Spleen (tissue), 11 donors: Measurements from ENCODE around the gene SCO1. TPM values are rescaled to one million over a fixed set of nuclear protein-coding genes. Genes with fewer than 3 reads are reported as not detected.

Experiments used
- DNase-seq: peaks from one replicate; pipeline ENCODE4 v3.0.0-alpha.2; 2020
- H3K27ac ChIP-seq, 8 donors: fragments of 200-600 bp; sonication (generic) in 7 of 8; 1 replicate in 4 of 8; 2 replicates in 4 of 8; pipeline versions ENCODE4 v1.5.0 to v1.8.0; 2016 to 2021; ENCODE audit warnings: inconsistent platforms in 4 of 8, mild to moderate bottlenecking in 4 of 8, moderate library complexity in 1 of 8
- H3K27me3 ChIP-seq, 7 donors: fragments of 200-600 bp; sonication (generic) in 6 of 7; replicated peaks in 1 of 7; 1 replicate in 4 of 7; 2 replicates in 3 of 7; pipeline versions ENCODE4 v1.5.0 to v1.8.0; 2016 to 2021; ENCODE audit warnings: inconsistent platforms in 3 of 7, mild to moderate bottlenecking in 1 of 7
- H3K36me3 ChIP-seq, 6 donors: fragments of 200-600 bp; sonication (generic) in 5 of 6; 1 replicate in 4 of 6; 2 replicates in 2 of 6; pipeline versions ENCODE4 v1.5.0 to v1.8.0; 2016 to 2021; ENCODE audit warnings: inconsistent platforms in 2 of 6
- H3K4me1 ChIP-seq, 6 donors: fragments of 200-600 bp; sonication (generic) in 5 of 6; 1 replicate in 3 of 6; 2 replicates in 3 of 6; pipeline versions ENCODE4 v1.5.0 to v1.8.0; 2016 to 2021; ENCODE audit warnings: inconsistent platforms in 3 of 6
- H3K4me3 ChIP-seq, 8 donors: fragments of 200-600 bp; sonication (generic) in 7 of 8; 1 replicate in 4 of 8; 2 replicates in 4 of 8; pipeline versions ENCODE4 v1.5.0 to v1.8.0; 2016 to 2021; ENCODE audit warnings: inconsistent platforms in 4 of 8, mild to moderate bottlenecking in 4 of 8, moderate library complexity in 2 of 8
- H3K9me3 ChIP-seq, 8 donors: fragments of 200-600 bp; sonication (generic) in 7 of 8; 1 replicate in 4 of 8; 2 replicates in 4 of 8; pipeline versions ENCODE4 v1.5.0 to v1.8.0; 2016 to 2021; ENCODE audit warnings: inconsistent platforms in 4 of 8
- POLR2A ChIP-seq, 3 donors: fragments of 450-650 bp; IDR thresholded peaks; one replicate each; pipeline ENCODE4 v1.5.1; 2017; ENCODE audit warnings: antibody characterized with exemption in 3 of 3, mild to moderate bottlenecking in 1 of 3
- POLR2AphosphoS5 ChIP-seq, 3 donors: sonication (generic); formaldehyde crosslinking; IDR thresholded peaks; one replicate each; pipeline ENCODE4 v1.5.1; 2017; ENCODE audit warnings: antibody characterized with exemption in 3 of 3
- WGBS, 5 donors: extraction: QIAGEN DNeasy Blood & Tissue Kit in 3 of 5; methylation state at CpG; one replicate each; pipeline versions ENCODE4 v1.1.5 to v1.1.7; 2013 to 2018; 5-methylcytosine and 5-hydroxymethylcytosine counted together
- intact Hi-C: fragments of 100-400 bp; cut with DNase I; formaldehyde crosslinking; loops from one replicate; pipeline ENCODE4 v1.15.0; 2023; ENCODE audit warnings: low total_unique reads
- polyA plus RNA-seq, 3 donors: library from polyadenylated mRNA; stranded (reverse); fragments of 200-250 nt; gene quantifications; one replicate each; pipeline ENCODE4 v1.2.1, GENCODE V29; 2013
- total RNA-seq, 7 donors: library from RNA; depleted of rRNA in 3 of 7; stranded (reverse); fragments of >200 nt in 3 of 7; fragmentation: NEBNext Ultra II Directional in 4 of 7; extraction: Animal tissue kit (Norgen Biotek cat#: 25700) in 4 of 7; gene quantifications; one replicate each; pipeline versions ENCODE4 v1.1.0 to v1.2.1, GENCODE V29; 2016 to 2021
- TF ChIP-seq, protein P1 (sequence below), 11 experiments: fragments of 200-600 bp in 7 of 11; fragments of 450-650 bp in 4 of 11; sonication (generic) in 4 of 11; IDR thresholded peaks in 8 of 11; conservative IDR thresholded peaks in 3 of 11; 1 replicate in 7 of 11; 2 replicates in 4 of 11; pipeline versions ENCODE4 v1.4.0 to v1.8.0; 2016 to 2021; ENCODE audit warnings: antibody characterized with exemption in 11 of 11, inconsistent platforms in 4 of 11, mild to moderate bottlenecking in 1 of 11
- donor health status: healthy with polysubstance abuse.
- donor health status: DM: no; HTN: no; CAD: no; lungs with moderate emphysema.
- donor health status: DM: no; HTN: no; CAD: no.
- donor health status: Bipolar disorder and iron deficiency.
- donor health status: healthy.
- donor health status: DM: no; HTN: no; CAD: no.
- donor health status: DM: yes; HTN: yes; CAD: no.

SCO1 gene
- total and polyA plus RNA-seq, 10 donors, result 5.4 to 31.1 (median 16.1) TPM

DNA sequence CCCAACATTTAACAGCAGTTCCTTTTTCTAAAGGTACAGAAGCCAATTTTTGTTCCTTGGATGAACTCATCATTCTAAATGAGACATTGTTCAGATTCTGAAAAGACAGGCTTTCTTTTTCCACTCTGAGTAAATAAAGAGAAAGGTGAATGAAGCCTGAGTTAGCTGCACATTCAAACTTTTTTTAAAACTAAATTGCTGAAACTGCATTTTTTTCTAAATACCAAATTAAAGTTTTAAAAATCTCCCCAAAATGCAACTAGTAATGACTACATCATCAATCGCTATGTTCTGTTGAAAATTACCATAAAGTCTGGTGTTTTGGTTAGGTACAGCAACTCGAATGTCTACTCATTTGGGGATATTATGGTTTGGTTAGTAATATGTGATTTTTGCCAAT is 9.8 kb downstream of the SCO1 start:
- intact Hi-C loops, result no loop called here
- Histone ChIP-seq H3K4me1 (peaks cover 0 to 24% (median 0%) of the 10 kb centered on the region in 6 donors), H3K9me3 (no peaks in the 10 kb centered on the region), H3K27me3 (no peaks in the 10 kb centered on the region), H3K27ac (no peak overlapping the region), H3K4me3 (no peak overlapping the region), H3K36me3 (peaks cover 0 to 97% (median 62%) of the 10 kb centered on the region in 6 donors)
- TF ChIP-seq, protein P1, sequence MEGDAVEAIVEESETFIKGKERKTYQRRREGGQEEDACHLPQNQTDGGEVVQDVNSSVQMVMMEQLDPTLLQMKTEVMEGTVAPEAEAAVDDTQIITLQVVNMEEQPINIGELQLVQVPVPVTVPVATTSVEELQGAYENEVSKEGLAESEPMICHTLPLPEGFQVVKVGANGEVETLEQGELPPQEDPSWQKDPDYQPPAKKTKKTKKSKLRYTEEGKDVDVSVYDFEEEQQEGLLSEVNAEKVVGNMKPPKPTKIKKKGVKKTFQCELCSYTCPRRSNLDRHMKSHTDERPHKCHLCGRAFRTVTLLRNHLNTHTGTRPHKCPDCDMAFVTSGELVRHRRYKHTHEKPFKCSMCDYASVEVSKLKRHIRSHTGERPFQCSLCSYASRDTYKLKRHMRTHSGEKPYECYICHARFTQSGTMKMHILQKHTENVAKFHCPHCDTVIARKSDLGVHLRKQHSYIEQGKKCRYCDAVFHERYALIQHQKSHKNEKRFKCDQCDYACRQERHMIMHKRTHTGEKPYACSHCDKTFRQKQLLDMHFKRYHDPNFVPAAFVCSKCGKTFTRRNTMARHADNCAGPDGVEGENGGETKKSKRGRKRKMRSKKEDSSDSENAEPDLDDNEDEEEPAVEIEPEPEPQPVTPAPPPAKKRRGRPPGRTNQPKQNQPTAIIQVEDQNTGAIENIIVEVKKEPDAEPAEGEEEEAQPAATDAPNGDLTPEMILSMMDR (IDR thresholded peaks at IDR 0.05 in 8 of 11, conservative IDR thresholded peaks at IDR 0.05 in 3 of 11), result no peak
- TF ChIP-seq POLR2AphosphoS5 (IDR thresholded peaks at IDR 0.05), result no peak
- no peak for TF ChIP-seq POLR2A (IDR thresholded peaks at IDR 0.05)
- WGBS, 5 donors, result 80 to 88% (median 87%) methylated on average over 2 of the region's 2 CpGs
- no peak for DNase-seq

DNA sequence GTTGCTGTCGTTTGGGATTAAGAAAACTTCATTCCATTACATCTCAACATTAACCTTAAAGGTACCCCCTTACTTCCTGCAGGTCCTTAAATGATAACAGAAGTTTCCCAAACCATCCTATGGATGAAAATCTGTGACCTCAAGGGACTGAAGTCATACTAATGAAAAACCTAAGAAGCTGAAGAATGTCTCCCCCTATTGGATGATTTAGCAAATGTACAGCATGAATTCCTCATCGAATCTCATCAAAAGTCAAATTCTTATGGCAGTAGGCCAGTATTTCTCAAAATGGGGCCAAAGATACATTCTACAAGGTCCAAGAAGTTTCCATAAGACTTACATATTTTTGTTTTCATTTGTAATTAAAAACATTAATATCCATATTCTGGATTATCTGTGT is 13.5 kb downstream of the SCO1 start:
- 52 to 83% (median 58%) methylated on average over 2 of the region's 2 CpGs for WGBS, 5 donors
- H3K4me3 ChIP-seq, result no peak overlapping the region
- TF ChIP-seq, protein P1 (IDR thresholded peaks at IDR 0.05 in 8 of 11, conservative IDR thresholded peaks at IDR 0.05 in 3 of 11), result peak in 6 of 11 experiments; percentile 15 to 54 (median 36)
- TF ChIP-seq POLR2A (IDR thresholded peaks at IDR 0.05), result no peak
- no peak for TF ChIP-seq POLR2AphosphoS5 (IDR thresholded peaks at IDR 0.05)
- H3K27ac ChIP-seq, result no peak overlapping the region
- no peak for DNase-seq
- intact Hi-C loops, result no loop called here
- H3K36me3 ChIP-seq, result peaks cover 0 to 98% (median 58%) of the 10 kb centered on the region in 6 donors
- no peaks in the 10 kb centered on the region for H3K27me3 ChIP-seq
- H3K4me1 ChIP-seq, result peaks cover 0 to 6% (median 0%) of the 10 kb centered on the region in 6 donors
- no peaks in the 10 kb centered on the region for H3K9me3 ChIP-seq

DNA sequence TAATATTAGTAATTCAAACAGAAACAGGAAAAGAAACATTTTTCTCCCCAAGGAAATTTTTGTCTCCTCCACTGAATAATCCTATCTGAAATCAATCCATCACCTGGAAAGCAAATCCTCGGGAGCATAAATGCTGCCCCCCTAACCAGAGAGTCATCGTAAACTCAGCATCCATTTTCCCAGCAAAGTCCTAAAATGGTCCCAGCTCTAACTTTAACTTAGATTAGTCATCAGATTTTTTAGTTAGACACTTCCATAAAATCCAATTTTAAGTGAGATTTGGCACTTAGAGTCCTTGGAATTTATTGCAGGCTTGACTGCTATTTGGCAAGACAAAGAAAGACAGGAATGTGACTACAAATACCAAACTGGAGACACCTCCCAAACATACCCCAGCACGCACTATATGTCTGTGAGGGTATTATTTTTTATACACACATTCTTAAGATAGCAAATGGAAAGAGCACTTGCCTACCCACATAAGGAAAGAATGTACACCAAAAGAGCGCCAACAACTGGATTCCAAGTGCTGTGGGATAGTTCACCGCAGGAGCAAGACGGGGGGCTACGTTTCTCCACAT is 15.4 kb downstream of the SCO1 start:
- TF ChIP-seq, protein P1 (IDR thresholded peaks at IDR 0.05 in 8 of 11, conservative IDR thresholded peaks at IDR 0.05 in 3 of 11), result no peak
- no peak for TF ChIP-seq POLR2AphosphoS5 (IDR thresholded peaks at IDR 0.05)
- TF ChIP-seq POLR2A (IDR thresholded peaks at IDR 0.05), result no peak
- intact Hi-C loops, result no loop called here
- H3K36me3 ChIP-seq, result peaks cover 0 to 100% (median 73%) of the 10 kb centered on the region in 6 donors
- DNase-seq, result no peak
- H3K9me3 ChIP-seq, result no peaks in the 10 kb centered on the region
- no peaks in the 10 kb centered on the region for H3K27me3 ChIP-seq
- no peaks in the 10 kb centered on the region for H3K4me1 ChIP-seq
- H3K4me3 ChIP-seq, result no peak overlapping the region
- H3K27ac ChIP-seq, result no peak overlapping the region
- 80 to 93% (median 87%) methylated on average over 7 of the region's 7 CpGs for WGBS, 5 donors

DNA sequence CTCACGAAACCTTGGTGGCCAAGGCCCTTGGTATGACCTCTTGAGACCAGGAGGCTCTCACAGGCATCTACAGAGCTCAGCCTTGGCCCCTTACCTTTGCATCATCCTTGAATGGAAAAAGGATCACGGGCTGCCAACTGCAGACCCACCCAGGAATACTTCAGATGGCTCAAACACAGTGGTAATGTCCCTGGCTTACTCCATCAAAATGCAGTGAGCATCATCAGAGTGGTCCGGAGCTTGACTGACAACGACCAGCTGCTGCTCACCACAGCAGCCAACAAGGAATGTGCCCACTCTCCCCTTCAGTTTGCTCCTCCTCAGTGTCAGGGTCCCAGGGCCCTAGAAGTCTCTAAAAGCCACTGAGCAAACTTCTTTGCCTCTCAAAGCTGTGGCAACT is 22.6 kb downstream of the SCO1 start:
- Histone ChIP-seq H3K36me3 (peaks cover 0 to 75% (median 39%) of the 10 kb centered on the region in 6 donors), H3K27me3 (no peaks in the 10 kb centered on the region), H3K9me3 (no peaks in the 10 kb centered on the region), H3K4me3 (no peak overlapping the region), H3K27ac (no peak overlapping the region), H3K4me1 (no peaks in the 10 kb centered on the region)
- TF ChIP-seq POLR2A (IDR thresholded peaks at IDR 0.05) (no peak), POLR2AphosphoS5 (IDR thresholded peaks at IDR 0.05) (no peak)
- TF ChIP-seq, protein P1 (IDR thresholded peaks at IDR 0.05 in 8 of 11, conservative IDR thresholded peaks at IDR 0.05 in 3 of 11), result no peak
- WGBS, 5 donors, result 87 to 97% (median 94%) methylated on average over 3 to 4 of the region's 4 CpGs
- intact Hi-C loops, result no loop called here
- no peak for DNase-seq
